IMR-90 (cell line): ENCODE data around the gene ZFYVE26. TPM values are rescaled to one million over a fixed set of nuclear protein-coding genes. Genes with fewer than 3 reads are reported as not detected.

Source experiments
- ATAC-seq: fragments of 200-7000 bp; cut with Tn5 transposase; 2 replicates; pipeline ENCODE4 v1.9.1; 2020; ENCODE audit warnings: low read depth, mild to moderate bottlenecking, moderate library complexity
- BruUV-seq: library from RNA; stranded (reverse); fragments of 400-500 nt; replicated peaks from 2 replicates; lab custom pipeline; 2021; lab: Mats Ljungman, UMichigan
- CTCF ChIA-PET: fragments of 300-600 bp; formaldehyde crosslinking; extraction: SDS; loops from one replicate; lab custom pipeline; 2021; ENCODE audit warnings: antibody characterized with exemption; lab: Yijun Ruan, JAX
- POLR2A ChIA-PET: fragments of 300-600 bp; sonication (Branson Sonifier 250); formaldehyde crosslinking; loops from one replicate; lab custom pipeline; 2022; ENCODE audit warnings: antibody characterized with exemption; ENCODE audit not compliant: unreplicated experiment; lab: Charles Lee
- DNase-seq: peaks from one replicate; pipeline ENCODE4 v3.0.0; 2013
- H2AFZ ChIP-seq: replicated peaks from 2 replicates; pipeline ENCODE3; 2013; ENCODE audit warnings: low read length, mild to moderate bottlenecking; ENCODE audit not compliant: poor library complexity
- H2AK5ac ChIP-seq: 2 replicates; pipeline ENCODE4 v1.6.1; 2013; ENCODE audit warnings: low read depth, low read length, inconsistent platforms
- H2AK9ac ChIP-seq: replicated peaks from 2 replicates; pipeline ENCODE3; 2013; ENCODE audit warnings: mild to moderate bottlenecking, low read depth, low read length, moderate library complexity; ENCODE audit not compliant: poor library complexity
- H2BK120ac ChIP-seq: 2 replicates; pipeline ENCODE4 v1.6.1; 2013; ENCODE audit warnings: low read depth, low read length, inconsistent platforms
- H2BK15ac ChIP-seq: 3 replicates; pipeline ENCODE4 v1.6.1; 2013; ENCODE audit warnings: low read depth, low read length, inconsistent platforms
- H2BK20ac ChIP-seq: 2 replicates; pipeline ENCODE4 v1.6.1; 2013; ENCODE audit warnings: low read depth, mild to moderate bottlenecking, inconsistent platforms, low read length, moderate library complexity
- H2BK5ac ChIP-seq: 2 replicates; pipeline ENCODE4 v1.6.1; 2013; ENCODE audit warnings: mild to moderate bottlenecking, low read depth, low read length, inconsistent platforms; ENCODE audit not compliant: poor library complexity, severe bottlenecking
- H3K14ac ChIP-seq: replicated peaks from 2 replicates; pipeline ENCODE4 v1.6.1; 2013; ENCODE audit warnings: low read depth, low read length, inconsistent platforms
- H3K18ac ChIP-seq: 2 replicates; pipeline ENCODE4 v1.6.1; 2013; ENCODE audit warnings: low read depth, low read length, control low read depth
- H3K23ac ChIP-seq: 2 replicates; pipeline ENCODE4 v1.6.1; 2013; ENCODE audit warnings: low read depth, low read length, inconsistent platforms
- H3K27ac ChIP-seq: 2 replicates; pipeline ENCODE4 v1.5.1; 2013; ENCODE audit warnings: mild to moderate bottlenecking, control low read depth, low read length; ENCODE audit not compliant: insufficient read depth
- H3K27me3 ChIP-seq: 2 replicates; pipeline ENCODE4 v1.6.1; 2013; ENCODE audit warnings: low read length; ENCODE audit not compliant: control insufficient read depth, insufficient read depth
- H3K36me3 ChIP-seq: 2 replicates; pipeline ENCODE4 v1.6.1; 2013; ENCODE audit warnings: low read length, mixed read lengths; ENCODE audit not compliant: control insufficient read depth, insufficient read depth
- H3K4ac ChIP-seq: 2 replicates; pipeline ENCODE4 v1.6.1; 2013; ENCODE audit warnings: low read depth, low read length, inconsistent platforms
- H3K4me1 ChIP-seq: 2 replicates; pipeline ENCODE4 v1.6.1; 2013; ENCODE audit warnings: low read length, mixed read lengths; ENCODE audit not compliant: control insufficient read depth, insufficient read depth
- H3K4me2 ChIP-seq: 2 replicates; pipeline ENCODE4 v1.6.1; 2013; ENCODE audit warnings: low read depth, mild to moderate bottlenecking, control low read depth, low read length, moderate library complexity
- H3K4me3 ChIP-seq: 2 replicates; pipeline ENCODE4 v1.5.1; 2013; ENCODE audit warnings: low read depth, mild to moderate bottlenecking, control low read depth, low read length, moderate library complexity; ENCODE audit not compliant: insufficient read depth
- H3K56ac ChIP-seq: 2 replicates; pipeline ENCODE4 v1.6.1; 2013; ENCODE audit warnings: low read length, inconsistent platforms; ENCODE audit not compliant: insufficient read depth; ENCODE audit errors: extremely low read depth
- H3K79me1 ChIP-seq, 2 experiments: 2 replicates each; pipeline ENCODE4 v1.6.1; 2013; ENCODE audit warnings: low read length in 2 of 2, inconsistent platforms in 1 of 2, low read depth in 1 of 2
- H3K9ac ChIP-seq: 2 replicates; pipeline ENCODE4 v1.6.1; 2013; ENCODE audit warnings: low read depth, low read length, control low read depth
- H3K9me1 ChIP-seq: 2 replicates; pipeline ENCODE4 v1.6.1; 2013; ENCODE audit warnings: low read length, inconsistent platforms; ENCODE audit not compliant: insufficient read depth
- H3K9me3 ChIP-seq: 2 replicates; pipeline ENCODE4 v1.6.1; 2013; ENCODE audit warnings: low read length; ENCODE audit not compliant: control insufficient read depth, insufficient read depth
- H4K20me1 ChIP-seq: 2 replicates; pipeline ENCODE4 v1.6.1; 2013; ENCODE audit warnings: low read length, inconsistent platforms; ENCODE audit not compliant: insufficient read depth
- H4K5ac ChIP-seq: 2 replicates; pipeline ENCODE4 v1.6.1; 2013; ENCODE audit warnings: mild to moderate bottlenecking, low read depth, low read length, control low read depth
- H4K8ac ChIP-seq, 2 experiments: 2 replicates each; pipeline ENCODE4 v1.6.1; 2013; ENCODE audit warnings: low read depth in 2 of 2, low read length in 2 of 2, control low read depth in 1 of 2, inconsistent platforms in 1 of 2
- H4K91ac ChIP-seq: 2 replicates; pipeline ENCODE4 v1.6.1; 2013; ENCODE audit warnings: low read depth, low read length, inconsistent platforms; ENCODE audit not compliant: insufficient read depth
- BHLHE40 ChIP-seq: fragments of 150-350 bp; IDR thresholded peaks from 2 replicates; pipeline ENCODE4 v1.6.1; 2016; ENCODE audit warnings: mild to moderate bottlenecking, low read depth, low read length
- CEBPB ChIP-seq: IDR thresholded peaks from 2 replicates; pipeline ENCODE4 v1.6.1; 2012; ENCODE audit warnings: low read depth, low read length, improper control_type of control experiment
- CHD1 ChIP-seq: IDR thresholded peaks from 2 replicates; pipeline ENCODE4 v1.6.1; 2012; ENCODE audit warnings: low read depth, low read length, improper control_type of control experiment
- MAFK ChIP-seq: IDR thresholded peaks from 2 replicates; pipeline ENCODE4 v1.6.1; 2012; ENCODE audit warnings: low read depth, low read length, improper control_type of control experiment
- MXI1 ChIP-seq: IDR thresholded peaks from 2 replicates; pipeline ENCODE4 v1.6.1; 2012; ENCODE audit warnings: low read depth, mild to moderate bottlenecking, low read length, moderate library complexity, borderline replicate concordance
- NFE2L2 ChIP-seq: fragments of 150-350 bp; IDR thresholded peaks from 2 replicates; pipeline ENCODE4 v1.6.1; 2016; ENCODE audit warnings: low read depth, mild to moderate bottlenecking, low read length
- POLR2A ChIP-seq: IDR thresholded peaks from 2 replicates; pipeline ENCODE4 v1.6.1; 2012; ENCODE audit warnings: mild to moderate bottlenecking, low read depth, low read length
- RAD21 ChIP-seq: IDR thresholded peaks from 2 replicates; pipeline ENCODE4 v1.6.1; 2012; ENCODE audit warnings: low read length, improper control_type of control experiment
- RCOR1 ChIP-seq: IDR thresholded peaks from 2 replicates; pipeline ENCODE4 v1.6.1; 2012; ENCODE audit warnings: mild to moderate bottlenecking, low read length, improper control_type of control experiment; ENCODE audit not compliant: insufficient replicate concordance
- RFX5 ChIP-seq: IDR thresholded peaks from 2 replicates; pipeline ENCODE4 v1.8.0; 2012; ENCODE audit warnings: low read depth, mild to moderate bottlenecking, low read length, moderate library complexity
- SMC3 ChIP-seq: fragments of 150-350 bp; IDR thresholded peaks from 2 replicates; pipeline ENCODE4 v1.6.1; 2016; ENCODE audit warnings: low read depth, mild to moderate bottlenecking, antibody characterized with exemption, low read length, moderate library complexity
- dilution Hi-C: fragments of 300-500 bp; cut with HindIII; formaldehyde crosslinking; loops from one replicate; pipeline ENCODE4 v1.14.3; 2018; ENCODE audit warnings: low sequenced_read_pairs; ENCODE audit not compliant: unreplicated experiment
- in situ Hi-C: fragments of 300-500 bp; cut with MboI; formaldehyde crosslinking; loops from 3 replicates; pipeline ENCODE4 v1.14.3; 2019; ENCODE audit warnings: low sequenced_read_pairs, inconsistent platforms, mixed read lengths
- intact Hi-C: fragments of 100-400 bp; cut with micrococcal nuclease; formaldehyde crosslinking; loops from 2 replicates; pipeline ENCODE4 v1.10.0; 2022
- polyA plus RNA-seq, 3 experiments: library from polyadenylated mRNA; depleted of rRNA; stranded (reverse); fragments of >200 nt; gene quantifications; 2 replicates each; pipeline ENCODE4 v1.2.3, GENCODE V29; 2012; ENCODE audit warnings: low replicate concordance in 1 of 3
- total RNA-seq: library from RNA; depleted of rRNA; stranded (reverse); fragments of >200 nt; gene quantifications from 2 replicates; pipeline ENCODE4 v1.2.3, GENCODE V29; 2012
- TF ChIP-seq, protein P1 (sequence below): fragments of 150-350 bp; IDR thresholded peaks from 2 replicates; pipeline ENCODE4 v1.6.1; 2017; ENCODE audit warnings: mild to moderate bottlenecking, antibody characterized with exemption, low read length, low read depth
- TF ChIP-seq, protein P2 (sequence below): fragments of 150-350 bp; IDR thresholded peaks from 2 replicates; pipeline ENCODE4 v1.6.1; 2016; ENCODE audit warnings: low read depth, mild to moderate bottlenecking, low read length, moderate library complexity, borderline replicate concordance
- TF ChIP-seq, protein P3 (sequence below): conservative IDR thresholded peaks from 2 replicates; pipeline ENCODE4 v1.5.1; 2012; ENCODE audit warnings: mild to moderate bottlenecking, low read depth, low read length, improper control_type of control experiment

Gene ZFYVE26
- total and polyA plus RNA-seq, 2 of the 4 experiments (the other 2 are of a cell fraction): 6.0 to 11.1 TPM

DNA sequence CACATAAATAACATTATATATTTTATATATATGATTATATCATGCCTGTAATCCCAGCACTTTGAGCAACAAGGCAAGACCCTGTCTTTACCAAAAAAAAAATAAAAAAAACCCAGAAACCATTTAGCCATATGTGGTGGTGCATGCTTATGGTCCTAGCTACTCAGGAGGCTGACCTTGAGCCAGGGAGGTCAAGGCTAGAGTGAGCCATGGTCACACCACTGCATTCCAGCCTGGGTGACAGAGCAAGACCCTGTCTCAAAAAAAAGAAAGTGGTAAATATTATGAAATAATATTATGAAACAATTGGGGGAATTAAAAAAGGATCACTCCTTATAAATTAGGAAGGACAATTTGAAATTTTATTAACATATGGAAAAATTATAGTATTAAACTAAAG, 19.2 kb upstream of the ZFYVE26 start:
- no peak overlapping the region for H3K4me3 ChIP-seq
- DNase-seq: no peak
- no peak overlapping the region for H3K14ac ChIP-seq
- H3K27ac ChIP-seq: no peak overlapping the region
- no peaks in the 10 kb centered on the region for H3K36me3 ChIP-seq
- no TSS peak for BruUV-seq
- no peak overlapping the region for H3K9ac ChIP-seq
- no peak overlapping the region for H4K91ac ChIP-seq
- H4K20me1 ChIP-seq: no peaks in the 10 kb centered on the region
- no peak overlapping the region for H3K56ac ChIP-seq
- H3K4me2 ChIP-seq: no peak overlapping the region
- H2AFZ ChIP-seq: no peak overlapping the region
- no peaks in the 10 kb centered on the region for H3K27me3 ChIP-seq
- no peaks in the 10 kb centered on the region for H3K4me1 ChIP-seq
- no peak overlapping the region for H2BK15ac ChIP-seq
- dilution Hi-C loops (no loop called here), in situ Hi-C loops (loop anchor here (5.0 kb wide), 1 partner anchor 982 kb away; no protein-coding TSS in a partner anchor), intact Hi-C loops (loop anchor here (5.0 kb wide), 2 partner anchors 82 to 982 kb away; no protein-coding TSS in a partner anchor)
- TF ChIP-seq RCOR1: no peak
- TF ChIP-seq CHD1: no peak
- TF ChIP-seq MXI1: no peak
- no peak for TF ChIP-seq POLR2A
- TF ChIP-seq, protein P1, sequence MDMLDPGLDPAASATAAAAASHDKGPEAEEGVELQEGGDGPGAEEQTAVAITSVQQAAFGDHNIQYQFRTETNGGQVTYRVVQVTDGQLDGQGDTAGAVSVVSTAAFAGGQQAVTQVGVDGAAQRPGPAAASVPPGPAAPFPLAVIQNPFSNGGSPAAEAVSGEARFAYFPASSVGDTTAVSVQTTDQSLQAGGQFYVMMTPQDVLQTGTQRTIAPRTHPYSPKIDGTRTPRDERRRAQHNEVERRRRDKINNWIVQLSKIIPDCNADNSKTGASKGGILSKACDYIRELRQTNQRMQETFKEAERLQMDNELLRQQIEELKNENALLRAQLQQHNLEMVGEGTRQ: no peak
- TF ChIP-seq RAD21: no peak
- no peak for TF ChIP-seq MAFK
- TF ChIP-seq, protein P2, sequence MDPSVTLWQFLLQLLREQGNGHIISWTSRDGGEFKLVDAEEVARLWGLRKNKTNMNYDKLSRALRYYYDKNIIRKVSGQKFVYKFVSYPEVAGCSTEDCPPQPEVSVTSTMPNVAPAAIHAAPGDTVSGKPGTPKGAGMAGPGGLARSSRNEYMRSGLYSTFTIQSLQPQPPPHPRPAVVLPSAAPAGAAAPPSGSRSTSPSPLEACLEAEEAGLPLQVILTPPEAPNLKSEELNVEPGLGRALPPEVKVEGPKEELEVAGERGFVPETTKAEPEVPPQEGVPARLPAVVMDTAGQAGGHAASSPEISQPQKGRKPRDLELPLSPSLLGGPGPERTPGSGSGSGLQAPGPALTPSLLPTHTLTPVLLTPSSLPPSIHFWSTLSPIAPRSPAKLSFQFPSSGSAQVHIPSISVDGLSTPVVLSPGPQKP: no peak
- no peak for TF ChIP-seq RFX5
- TF ChIP-seq SMC3: no peak
- no peak for TF ChIP-seq CEBPB
- no peak for TF ChIP-seq NFE2L2
- TF ChIP-seq, protein P3, sequence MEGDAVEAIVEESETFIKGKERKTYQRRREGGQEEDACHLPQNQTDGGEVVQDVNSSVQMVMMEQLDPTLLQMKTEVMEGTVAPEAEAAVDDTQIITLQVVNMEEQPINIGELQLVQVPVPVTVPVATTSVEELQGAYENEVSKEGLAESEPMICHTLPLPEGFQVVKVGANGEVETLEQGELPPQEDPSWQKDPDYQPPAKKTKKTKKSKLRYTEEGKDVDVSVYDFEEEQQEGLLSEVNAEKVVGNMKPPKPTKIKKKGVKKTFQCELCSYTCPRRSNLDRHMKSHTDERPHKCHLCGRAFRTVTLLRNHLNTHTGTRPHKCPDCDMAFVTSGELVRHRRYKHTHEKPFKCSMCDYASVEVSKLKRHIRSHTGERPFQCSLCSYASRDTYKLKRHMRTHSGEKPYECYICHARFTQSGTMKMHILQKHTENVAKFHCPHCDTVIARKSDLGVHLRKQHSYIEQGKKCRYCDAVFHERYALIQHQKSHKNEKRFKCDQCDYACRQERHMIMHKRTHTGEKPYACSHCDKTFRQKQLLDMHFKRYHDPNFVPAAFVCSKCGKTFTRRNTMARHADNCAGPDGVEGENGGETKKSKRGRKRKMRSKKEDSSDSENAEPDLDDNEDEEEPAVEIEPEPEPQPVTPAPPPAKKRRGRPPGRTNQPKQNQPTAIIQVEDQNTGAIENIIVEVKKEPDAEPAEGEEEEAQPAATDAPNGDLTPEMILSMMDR: no peak
- no peak for TF ChIP-seq BHLHE40
- H3K4ac ChIP-seq: no peak overlapping the region
- POLR2A ChIA-PET: no interaction called here
- H4K8ac ChIP-seq: no peak overlapping the region
- ATAC-seq: no peak
- CTCF ChIA-PET: interaction anchor here (0.6 to 1.6 kb wide), 2 partner anchors 99 to 115 kb away, joined by 4 read pairs; no protein-coding TSS in a partner anchor
- no peaks in the 10 kb centered on the region for H3K9me1 ChIP-seq
- H2BK5ac ChIP-seq: no peak overlapping the region
- H3K9me3 ChIP-seq: no peaks in the 10 kb centered on the region
- no peak overlapping the region for H3K23ac ChIP-seq
- no peak overlapping the region for H2AK9ac ChIP-seq
- no peak overlapping the region for H2BK120ac ChIP-seq
- H2AK5ac ChIP-seq: no peak overlapping the region; the same call in 1 of the 2 replicates
- H3K79me1 ChIP-seq: no peaks in the 10 kb centered on the region
- no peak overlapping the region for H4K5ac ChIP-seq
- H3K18ac ChIP-seq: no peak overlapping the region
- no peak overlapping the region for H2BK20ac ChIP-seq
